ENCODE results near the gene CDC42SE1.
A peak's percentile ranks its signal among the peaks of the same experiment; 100 is the strongest.

CDC42SE1 gene

DNA sequence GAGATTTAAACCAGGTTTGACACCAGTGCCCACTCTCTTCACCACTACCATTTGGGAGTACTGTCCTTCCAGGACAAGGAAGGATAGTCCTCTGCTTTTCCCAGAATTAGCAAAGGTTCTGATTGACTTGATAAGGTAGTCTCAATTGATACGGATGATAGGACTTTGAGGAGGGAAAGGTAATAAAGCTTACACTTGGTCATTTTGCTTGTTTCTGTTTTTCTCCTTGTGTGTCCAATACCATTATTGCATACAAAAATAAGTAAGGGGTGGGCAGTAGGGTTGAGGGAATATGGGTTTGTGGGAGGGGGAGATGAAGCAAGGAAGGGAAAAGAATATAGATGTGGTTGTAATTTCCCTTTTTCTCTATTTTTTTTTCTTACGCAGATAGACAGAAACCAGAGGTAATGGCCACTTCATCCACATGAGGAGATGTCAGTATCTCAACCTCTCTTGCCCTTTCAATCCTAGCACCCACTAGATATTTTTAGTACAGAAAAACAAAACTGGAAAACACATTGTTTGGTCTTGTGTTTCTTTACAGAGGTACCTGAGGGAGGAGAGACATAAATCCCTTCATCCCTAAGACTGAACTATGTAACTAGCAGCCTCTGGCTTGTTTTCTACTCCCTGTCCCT is 9.3 kb downstream of the CDC42SE1 start:
- H3K9me3 ChIP-seq (ENCODE audit: insufficient read depth, low read depth, low read length), result no peaks in the 10 kb centered on the region
- no peak overlapping the region for H3K9ac ChIP-seq (ENCODE audit: low read depth, low read length)
- H3K27me3 ChIP-seq (ENCODE audit: insufficient read depth, low read length), result no peaks in the 10 kb centered on the region
- no peak overlapping the region for H3K4me3 ChIP-seq (ENCODE audit: low read length)
- peaks cover 4% of the 10 kb centered on the region; the same call in 1 of the 2 replicates for H3K4me1 ChIP-seq (ENCODE audit: insufficient read depth, low read length)
- H3K27ac ChIP-seq (ENCODE audit: low read length), result no peak overlapping the region
- H3K36me3 ChIP-seq (ENCODE audit: insufficient read depth, low read depth, low read length), result peaks cover 42% of the 10 kb centered on the region

DNA sequence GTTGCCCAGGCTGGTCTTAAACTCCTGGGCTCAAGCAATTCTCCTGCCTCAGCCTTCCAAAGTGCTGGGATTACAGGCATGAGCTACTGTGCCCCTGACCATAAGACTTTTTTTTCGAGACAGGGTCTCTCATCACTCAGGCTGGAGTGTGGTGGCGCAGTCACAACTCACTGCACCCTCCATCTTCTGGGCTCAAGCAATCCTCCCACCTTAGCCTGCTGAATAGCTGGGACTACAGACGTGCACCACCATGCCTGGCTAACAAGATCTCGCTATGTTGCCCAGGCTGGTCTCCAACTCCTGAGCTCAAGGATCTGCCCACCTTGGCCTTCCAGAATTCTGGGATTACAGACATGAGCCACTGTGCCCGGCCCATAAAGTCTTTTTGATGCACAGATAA is 10.0 kb downstream of the CDC42SE1 start:
- Histone ChIP-seq H3K4me3 (ENCODE audit: low read length) (no peak overlapping the region), H3K4me1 (ENCODE audit: insufficient read depth, low read length) (peaks cover 4% of the 10 kb centered on the region; the same call in 1 of the 2 replicates), H3K27me3 (ENCODE audit: insufficient read depth, low read length) (no peaks in the 10 kb centered on the region), H3K36me3 (ENCODE audit: insufficient read depth, low read depth, low read length) (peaks cover 35% of the 10 kb centered on the region), H3K9ac (ENCODE audit: low read depth, low read length) (no peak overlapping the region), H3K27ac (ENCODE audit: low read length) (no peak overlapping the region), H3K9me3 (ENCODE audit: insufficient read depth, low read depth, low read length) (no peaks in the 10 kb centered on the region)

GRCh38 chr1:151048645-151049032 is 10.8 kb downstream of the CDC42SE1 start:
- Histone ChIP-seq H3K4me3 (ENCODE audit: low read length) (peak overlapping the region; percentile 90), H3K36me3 (ENCODE audit: insufficient read depth, low read depth, low read length) (peaks cover 27% of the 10 kb centered on the region), H3K9me3 (ENCODE audit: insufficient read depth, low read depth, low read length) (no peaks in the 10 kb centered on the region), H3K27me3 (ENCODE audit: insufficient read depth, low read length) (no peaks in the 10 kb centered on the region), H3K4me1 (ENCODE audit: insufficient read depth, low read length) (peaks cover 4% of the 10 kb centered on the region; the same call in 1 of the 2 replicates), H3K27ac (ENCODE audit: low read length) (no peak overlapping the region), H3K9ac (ENCODE audit: low read depth, low read length) (peak overlapping the region; percentile 92; the same call in 1 of the 2 replicates)

DNA sequence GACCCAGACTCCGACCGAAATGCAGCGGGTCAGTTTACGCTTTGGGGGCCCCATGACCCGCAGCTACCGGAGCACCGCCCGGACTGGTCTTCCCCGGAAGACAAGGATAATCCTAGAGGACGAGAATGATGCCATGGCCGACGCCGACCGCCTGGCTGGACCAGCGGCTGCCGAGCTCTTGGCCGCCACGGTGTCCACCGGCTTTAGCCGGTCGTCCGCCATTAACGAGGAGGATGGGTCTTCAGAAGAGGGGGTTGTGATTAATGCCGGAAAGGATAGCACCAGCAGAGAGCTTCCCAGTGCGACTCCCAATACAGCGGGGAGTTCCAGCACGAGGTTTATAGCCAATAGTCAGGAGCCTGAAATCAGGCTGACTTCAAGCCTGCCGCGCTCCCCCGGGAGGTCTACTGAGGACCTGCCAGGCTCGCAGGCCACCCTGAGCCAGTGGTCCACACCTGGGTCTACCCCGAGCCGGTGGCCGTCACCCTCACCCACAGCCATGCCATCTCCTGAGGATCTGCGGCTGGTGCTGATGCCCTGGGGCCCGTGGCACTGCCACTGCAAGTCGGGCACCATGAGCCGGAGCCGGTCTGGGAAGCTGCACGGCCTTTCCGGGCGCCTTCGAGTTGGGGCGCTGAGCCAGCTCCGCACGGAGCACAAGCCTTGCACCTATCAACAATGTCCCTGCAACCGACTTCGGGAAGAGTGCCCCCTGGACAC is 11.3 kb downstream of the CDC42SE1 start:
- Histone ChIP-seq H3K36me3 (ENCODE audit: insufficient read depth, low read depth, low read length) (peaks cover 21% of the 10 kb centered on the region), H3K27me3 (ENCODE audit: insufficient read depth, low read length) (no peaks in the 10 kb centered on the region), H3K9ac (ENCODE audit: low read depth, low read length) (peak overlapping the region; percentile 92), H3K27ac (ENCODE audit: low read length) (peak overlapping the region; percentile 57), H3K4me3 (ENCODE audit: low read length) (peak overlapping the region; percentile 90), H3K4me1 (ENCODE audit: insufficient read depth, low read length) (peaks cover 4% of the 10 kb centered on the region; the same call in 1 of the 2 replicates), H3K9me3 (ENCODE audit: insufficient read depth, low read depth, low read length) (no peaks in the 10 kb centered on the region)

DNA sequence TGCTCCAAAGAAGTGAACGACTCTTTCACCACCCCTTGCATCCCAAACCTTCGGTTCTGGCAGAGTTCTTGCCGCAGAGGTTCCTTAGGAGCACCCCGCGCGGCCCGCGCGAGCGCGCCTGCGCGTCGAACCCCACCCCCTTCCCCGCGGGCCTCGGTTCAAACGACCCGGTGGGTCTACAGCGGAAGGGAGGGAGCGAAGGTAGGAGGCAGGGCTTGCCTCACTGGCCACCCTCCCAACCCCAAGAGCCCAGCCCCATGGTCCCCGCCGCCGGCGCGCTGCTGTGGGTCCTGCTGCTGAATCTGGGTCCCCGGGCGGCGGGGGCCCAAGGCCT is 11.9 kb downstream of the CDC42SE1 start, which contains the start of gene C1orf56:
Gene C1orf56 (plus strand): TSS at position 161 of the 334 bp plus-strand sequence. CDS start 97 bp downstream, at position 258.
- no peaks in the 10 kb centered on the region for H3K9me3 ChIP-seq (ENCODE audit: insufficient read depth, low read depth, low read length)
- H3K9ac ChIP-seq (ENCODE audit: low read depth, low read length), result peak within 1 kb of the TSS; percentile 92
- peaks cover 4% of the 10 kb centered on the region; the same call in 1 of the 2 replicates for H3K4me1 ChIP-seq (ENCODE audit: insufficient read depth, low read length)
- H3K27ac ChIP-seq (ENCODE audit: low read length), result peak within 1 kb of the TSS; percentile 57
- H3K36me3 ChIP-seq (ENCODE audit: insufficient read depth, low read depth, low read length), result peaks cover 16% of the 10 kb centered on the region
- H3K4me3 ChIP-seq (ENCODE audit: low read length), result peak within 1 kb of the TSS; percentile 90
- no peaks in the 10 kb centered on the region for H3K27me3 ChIP-seq (ENCODE audit: insufficient read depth, low read length)

DNA sequence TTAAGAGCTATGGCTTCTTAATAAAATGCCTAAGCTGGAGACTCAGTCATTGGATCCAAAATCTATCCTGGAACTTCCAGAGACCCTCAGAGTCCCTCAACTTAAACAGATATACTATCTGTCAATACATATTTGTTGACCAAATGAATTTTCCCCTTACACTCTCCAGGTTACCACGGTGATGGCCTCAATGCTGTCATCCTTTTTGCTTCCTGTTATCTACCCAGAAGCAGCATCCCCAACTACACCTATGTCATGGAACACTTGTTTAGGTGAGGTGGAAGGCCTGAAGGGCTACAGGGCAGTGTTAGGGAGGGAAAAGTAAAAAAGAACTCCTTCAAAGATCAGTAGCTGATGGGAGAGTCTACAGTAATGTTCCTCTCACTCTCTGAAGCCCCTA is 16.3 kb downstream of the CDC42SE1 start:
- Histone ChIP-seq H3K9me3 (ENCODE audit: insufficient read depth, low read depth, low read length) (no peaks in the 10 kb centered on the region), H3K9ac (ENCODE audit: low read depth, low read length) (no peak overlapping the region)

DNA sequence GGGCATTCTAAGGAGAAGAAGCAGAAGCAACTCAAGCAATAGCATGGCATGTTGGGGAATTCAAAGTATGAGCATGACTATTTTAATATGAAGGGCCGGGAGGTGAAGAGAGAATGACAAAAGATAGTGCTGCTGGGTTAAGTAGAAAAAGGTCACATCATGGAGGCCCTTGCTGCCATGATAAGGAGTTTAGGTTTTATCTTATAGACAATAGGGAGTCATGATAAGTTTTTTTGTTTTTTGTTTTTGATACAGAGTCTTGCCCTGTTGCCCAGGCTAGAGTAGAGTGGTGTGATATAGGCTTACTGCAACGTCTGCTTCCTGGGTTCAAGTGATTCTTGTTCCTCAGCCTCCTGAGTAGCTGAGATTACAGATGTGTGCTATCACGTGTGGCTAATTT is 19.9 kb downstream of the CDC42SE1 start:
- H3K4me3 ChIP-seq (ENCODE audit: low read length), result no peak overlapping the region
- peaks cover 3% of the 10 kb centered on the region; the same call in 1 of the 2 replicates for H3K4me1 ChIP-seq (ENCODE audit: insufficient read depth, low read length)
- peaks cover 6% of the 10 kb centered on the region; the same call in 1 of the 2 replicates for H3K36me3 ChIP-seq (ENCODE audit: insufficient read depth, low read depth, low read length)
- no peak overlapping the region for H3K9ac ChIP-seq (ENCODE audit: low read depth, low read length)
- H3K27me3 ChIP-seq (ENCODE audit: insufficient read depth, low read length), result no peaks in the 10 kb centered on the region
- H3K9me3 ChIP-seq (ENCODE audit: insufficient read depth, low read depth, low read length), result no peaks in the 10 kb centered on the region
- H3K27ac ChIP-seq (ENCODE audit: low read length), result no peak overlapping the region

More for the DNA sequence above, 16.3 kb downstream of the CDC42SE1 start:
- no peaks in the 10 kb centered on the region for H3K36me3 ChIP-seq (ENCODE audit: insufficient read depth, low read depth, low read length)
- H3K27me3 ChIP-seq (ENCODE audit: insufficient read depth, low read length), result no peaks in the 10 kb centered on the region
- peaks cover 7% of the 10 kb centered on the region; the same call in 1 of the 2 replicates for H3K4me1 ChIP-seq (ENCODE audit: insufficient read depth, low read length)
- H3K4me3 ChIP-seq (ENCODE audit: low read length), result no peak overlapping the region
- no peak overlapping the region for H3K27ac ChIP-seq (ENCODE audit: low read length)

- H3K27ac ChIP-seq (ENCODE audit: low read length), result no peak overlapping the region
- no peaks in the 10 kb centered on the region for H3K27me3 ChIP-seq (ENCODE audit: insufficient read depth, low read length)
- H3K9ac ChIP-seq (ENCODE audit: low read depth, low read length), result no peak overlapping the region
- peaks cover 3% of the 10 kb centered on the region; the same call in 1 of the 2 replicates for H3K4me1 ChIP-seq (ENCODE audit: insufficient read depth, low read length)
- H3K36me3 ChIP-seq (ENCODE audit: insufficient read depth, low read depth, low read length), result peaks cover 15% of the 10 kb centered on the region
- H3K9me3 ChIP-seq (ENCODE audit: insufficient read depth, low read depth, low read length), result no peaks in the 10 kb centered on the region
- H3K4me3 ChIP-seq (ENCODE audit: low read length), result no peak overlapping the region
Measured at GRCh38 chr1:151037032-151037431, 22.4 kb downstream of the CDC42SE1 start.

- Histone ChIP-seq H3K27ac (ENCODE audit: low read length) (no peak within 1 kb of the TSS), H3K9ac (ENCODE audit: low read depth, low read length) (peak within 1 kb of the TSS; percentile 50; the same call in 1 of the 2 replicates), H3K4me1 (ENCODE audit: insufficient read depth, low read length) (peaks cover 3% of the 10 kb centered on the region; the same call in 1 of the 2 replicates), H3K27me3 (ENCODE audit: insufficient read depth, low read length) (no peaks in the 10 kb centered on the region), H3K4me3 (ENCODE audit: low read length) (peak within 1 kb of the TSS; percentile 27; the same call in 1 of the 2 replicates), H3K9me3 (ENCODE audit: insufficient read depth, low read depth, low read length) (no peaks in the 10 kb centered on the region), H3K36me3 (ENCODE audit: insufficient read depth, low read depth, low read length) (peaks cover 18% of the 10 kb centered on the region)
Measured at GRCh38 chr1:151036356-151036755, 23.1 kb downstream of the CDC42SE1 start, which contains the start of gene BNIPL. Gene BNIPL, plus strand, starts transcription at chr1:151036586. Its CDS starts 140 bp downstream, at chr1:151036726.

DNA sequence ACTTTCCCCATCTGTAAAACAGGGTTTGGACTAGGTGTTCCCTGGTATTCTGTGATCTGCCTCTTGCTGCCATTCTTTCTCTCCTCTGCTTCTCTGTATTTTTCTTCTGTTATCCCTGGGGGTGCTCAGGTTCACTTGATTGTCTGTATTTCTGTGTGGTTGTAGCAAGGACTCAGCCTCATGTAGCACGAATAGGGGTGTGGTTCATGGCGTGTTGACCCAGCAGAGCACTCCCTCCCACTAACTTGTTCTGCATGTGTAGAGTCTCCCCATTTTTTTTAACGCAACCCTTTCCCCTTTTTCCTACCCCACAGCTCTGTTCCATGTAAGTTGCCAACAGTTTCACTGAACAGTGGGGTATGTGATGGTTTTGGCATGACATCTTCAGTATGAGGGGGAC is 24.3 kb downstream of the CDC42SE1 start:
- H3K4me3 ChIP-seq (ENCODE audit: low read length), result no peak overlapping the region
- no peak overlapping the region for H3K9ac ChIP-seq (ENCODE audit: low read depth, low read length)
- H3K36me3 ChIP-seq (ENCODE audit: insufficient read depth, low read depth, low read length), result peaks cover 28% of the 10 kb centered on the region
- peaks cover 3% of the 10 kb centered on the region; the same call in 1 of the 2 replicates for H3K4me1 ChIP-seq (ENCODE audit: insufficient read depth, low read length)
- H3K27me3 ChIP-seq (ENCODE audit: insufficient read depth, low read length), result no peaks in the 10 kb centered on the region
- H3K9me3 ChIP-seq (ENCODE audit: insufficient read depth, low read depth, low read length), result no peaks in the 10 kb centered on the region
- H3K27ac ChIP-seq (ENCODE audit: low read length), result no peak overlapping the region

- Histone ChIP-seq H3K9me3 (ENCODE audit: insufficient read depth, low read depth, low read length) (no peaks in the 10 kb centered on the region), H3K36me3 (ENCODE audit: insufficient read depth, low read depth, low read length) (peaks cover 41% of the 10 kb centered on the region), H3K4me3 (ENCODE audit: low read length) (no peak overlapping the region)
Measured at GRCh38 chr1:151032164-151032563, 27.3 kb downstream of the CDC42SE1 start.

More at GRCh38 chr1:151032164-151032563, 27.3 kb downstream of the CDC42SE1 start:
- Histone ChIP-seq H3K27me3 (ENCODE audit: insufficient read depth, low read length) (no peaks in the 10 kb centered on the region), H3K9ac (ENCODE audit: low read depth, low read length) (no peak overlapping the region), H3K27ac (ENCODE audit: low read length) (no peak overlapping the region), H3K4me1 (ENCODE audit: insufficient read depth, low read length) (no peaks in the 10 kb centered on the region; the same call in 1 of the 2 replicates)
